ENCODE measurements around the gene ADK. TPM values are rescaled to one million over a fixed set of nuclear protein-coding genes. Genes with fewer than 3 reads are reported as not detected.

ADK gene
- total RNA-seq, 1 donor from 2014 or later, result 26.2 TPM

- Mint-ChIP-seq H3K36me3 (peaks cover 27% of the 10 kb centered on the region), H3K4me3 (no peak overlapping the region), H3K4me1 (no peaks in the 10 kb centered on the region)
Observed at GRCh38 chr10:74634995-74635536, 484.0 kb downstream of the ADK start.

GRCh38 chr10:74635655-74636054, 484.6 kb downstream of the ADK start:
- Mint-ChIP-seq H3K27me3 (ENCODE audit: low read depth) (no peaks in the 10 kb centered on the region), H3K4me3 (no peak overlapping the region), H3K27ac (no peak overlapping the region), H3K4me1 (no peaks in the 10 kb centered on the region), H3K36me3 (peaks cover 27% of the 10 kb centered on the region), H3K9me3 (peaks cover 35% of the 10 kb centered on the region)
- DNase-seq (ENCODE audit: low spot score in 2 of 2, unreplicated experiment in 2 of 2), result no peak
- no peak for TF ChIP-seq CTCF (IDR thresholded peaks at IDR 0.05; ENCODE audit: unreplicated experiment)

More at GRCh38 chr10:74634995-74635536, 484.0 kb downstream of the ADK start:
- DNase-seq (ENCODE audit: low spot score in 2 of 2, unreplicated experiment in 2 of 2), result no peak
- no peak overlapping the region for H3K27ac Mint-ChIP-seq
- H3K27me3 Mint-ChIP-seq (ENCODE audit: low read depth), result no peaks in the 10 kb centered on the region
- TF ChIP-seq CTCF (IDR thresholded peaks at IDR 0.05; ENCODE audit: unreplicated experiment), result no peak
- H3K9me3 Mint-ChIP-seq, result peaks cover 35% of the 10 kb centered on the region

GRCh38 chr10:74637685-74638084, 486.7 kb downstream of the ADK start:
- H3K27ac Mint-ChIP-seq, result no peak overlapping the region
- no peak overlapping the region for H3K4me3 Mint-ChIP-seq
- H3K27me3 Mint-ChIP-seq (ENCODE audit: low read depth), result no peaks in the 10 kb centered on the region
- no peaks in the 10 kb centered on the region for H3K4me1 Mint-ChIP-seq
- DNase-seq (ENCODE audit: low spot score in 2 of 2, unreplicated experiment in 2 of 2), result no peak
- peaks cover 26% of the 10 kb centered on the region for H3K9me3 Mint-ChIP-seq
- H3K36me3 Mint-ChIP-seq, result peaks cover 21% of the 10 kb centered on the region
- TF ChIP-seq CTCF (IDR thresholded peaks at IDR 0.05; ENCODE audit: unreplicated experiment), result no peak

- no peak for TF ChIP-seq CTCF (IDR thresholded peaks at IDR 0.05; ENCODE audit: unreplicated experiment)
- H3K27ac Mint-ChIP-seq, result no peak overlapping the region
Observed at GRCh38 chr10:74640134-74640921, 489.3 kb downstream of the ADK start.

GRCh38 chr10:74641659-74642058, 490.6 kb downstream of the ADK start:
- no peak for TF ChIP-seq CTCF (IDR thresholded peaks at IDR 0.05; ENCODE audit: unreplicated experiment)
- Mint-ChIP-seq H3K9me3 (peaks cover 11% of the 10 kb centered on the region), H3K27ac (no peak overlapping the region), H3K4me1 (peaks cover 2% of the 10 kb centered on the region), H3K27me3 (ENCODE audit: low read depth) (no peaks in the 10 kb centered on the region), H3K36me3 (peaks cover 5% of the 10 kb centered on the region), H3K4me3 (no peak overlapping the region)
- DNase-seq (ENCODE audit: low spot score in 2 of 2, unreplicated experiment in 2 of 2), result no peak

More at GRCh38 chr10:74640134-74640921, 489.3 kb downstream of the ADK start:
- H3K27me3 Mint-ChIP-seq (ENCODE audit: low read depth), result no peaks in the 10 kb centered on the region
- no peak for DNase-seq (ENCODE audit: low spot score in 2 of 2, unreplicated experiment in 2 of 2)
- H3K4me1 Mint-ChIP-seq, result peaks cover 2% of the 10 kb centered on the region
- peaks cover 16% of the 10 kb centered on the region for H3K9me3 Mint-ChIP-seq
- H3K36me3 Mint-ChIP-seq, result peaks cover 10% of the 10 kb centered on the region
- H3K4me3 Mint-ChIP-seq, result no peak overlapping the region

All from mesothelial cell of epicardium (in vitro differentiated cells).